Testis (tissue), 2 donors: ENCODE measurements around the gene PRMT7.

Experiments used
- POLR2A ChIP-seq: fragments of 450-650 bp; IDR thresholded peaks from one replicate; pipeline ENCODE4 v1.6.1; 2017; ENCODE audit warnings: antibody characterized with exemption, mild to moderate bottlenecking, moderate library complexity
- TF ChIP-seq, protein P1 (sequence below), 3 experiments: fragments of 450-650 bp in 2 of 3; fragments of 200-600 bp in 1 of 3; sonication (generic) in 1 of 3; IDR thresholded peaks; one replicate each; pipeline ENCODE4 v1.5.1; 2016 to 2019; ENCODE audit warnings: antibody characterized with exemption in 3 of 3, mild to moderate bottlenecking in 2 of 3, moderate library complexity in 1 of 3

DNA sequence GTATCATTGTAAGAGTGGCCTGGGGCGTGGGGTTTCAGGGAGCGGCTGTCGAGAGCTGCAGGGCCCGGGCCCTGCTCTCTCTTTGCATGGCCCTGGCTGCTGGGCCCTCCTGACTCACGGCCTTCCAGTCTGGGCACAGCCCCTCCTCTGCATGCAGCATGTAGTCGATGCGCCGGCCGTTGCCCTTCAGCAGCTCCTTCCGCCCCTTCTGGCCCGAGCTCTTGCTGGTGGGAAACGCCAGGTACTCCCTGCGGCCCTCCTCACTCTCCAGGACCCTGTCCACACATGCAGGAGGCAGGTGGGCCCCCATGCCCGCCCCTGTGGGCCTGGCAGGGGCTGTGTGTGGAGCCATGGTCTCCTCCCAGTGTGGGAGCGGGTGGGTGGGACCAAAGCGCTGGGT, 50.7 kb downstream of the PRMT7 start:
- no peak for TF ChIP-seq POLR2A
- TF ChIP-seq, protein P1, sequence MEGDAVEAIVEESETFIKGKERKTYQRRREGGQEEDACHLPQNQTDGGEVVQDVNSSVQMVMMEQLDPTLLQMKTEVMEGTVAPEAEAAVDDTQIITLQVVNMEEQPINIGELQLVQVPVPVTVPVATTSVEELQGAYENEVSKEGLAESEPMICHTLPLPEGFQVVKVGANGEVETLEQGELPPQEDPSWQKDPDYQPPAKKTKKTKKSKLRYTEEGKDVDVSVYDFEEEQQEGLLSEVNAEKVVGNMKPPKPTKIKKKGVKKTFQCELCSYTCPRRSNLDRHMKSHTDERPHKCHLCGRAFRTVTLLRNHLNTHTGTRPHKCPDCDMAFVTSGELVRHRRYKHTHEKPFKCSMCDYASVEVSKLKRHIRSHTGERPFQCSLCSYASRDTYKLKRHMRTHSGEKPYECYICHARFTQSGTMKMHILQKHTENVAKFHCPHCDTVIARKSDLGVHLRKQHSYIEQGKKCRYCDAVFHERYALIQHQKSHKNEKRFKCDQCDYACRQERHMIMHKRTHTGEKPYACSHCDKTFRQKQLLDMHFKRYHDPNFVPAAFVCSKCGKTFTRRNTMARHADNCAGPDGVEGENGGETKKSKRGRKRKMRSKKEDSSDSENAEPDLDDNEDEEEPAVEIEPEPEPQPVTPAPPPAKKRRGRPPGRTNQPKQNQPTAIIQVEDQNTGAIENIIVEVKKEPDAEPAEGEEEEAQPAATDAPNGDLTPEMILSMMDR (IDR thresholded peaks at IDR 0.05), result no peak
